Endothelial cell of umbilical vein (primary cell): Measurements from ENCODE around the gene GNAI1. TPM values are rescaled to one million over a fixed set of nuclear protein-coding genes. Genes with fewer than 3 reads are reported as not detected.

Source experiments
- BruUV-seq: library from RNA; stranded (reverse); fragments of 400-500 nt; replicated peaks from 2 replicates; lab custom pipeline; 2021; lab: Mats Ljungman, UMichigan
- CTCF ChIA-PET: fragments of 300-600, 350-600 bp; sonication (Branson Sonifier 250); formaldehyde crosslinking; loops from one replicate; lab custom pipeline; 2021; ENCODE audit warnings: antibody characterized with exemption, inconsistent platforms; lab: Charles Lee
- POLR2A ChIA-PET: fragments of 300-600, 350-600 bp; sonication (Branson Sonifier 250); formaldehyde crosslinking; loops from one replicate; lab custom pipeline; 2021; ENCODE audit warnings: antibody characterized with exemption, inconsistent platforms; lab: Charles Lee
- DNase-seq: peaks from one replicate; pipeline ENCODE4 v3.0.0-alpha.2; 2011; ENCODE audit warnings: low read depth, low spot score
- FAIRE-seq: peaks from 2 replicates; lab custom pipeline; 2011; peaks lifted over from hg19 to GRCh38; lab: Jason Lieb, UNC
- H2AFZ ChIP-seq: 2 replicates; pipeline ENCODE4 v1.6.0; 2012; ENCODE audit warnings: low read depth, low read length, control low read depth, inconsistent platforms
- H3K27ac ChIP-seq: 2 replicates; pipeline ENCODE4 v1.5.1; 2011; ENCODE audit warnings: low read depth, mild to moderate bottlenecking, control low read depth, low read length, moderate library complexity; ENCODE audit not compliant: insufficient read depth
- H3K27me3 ChIP-seq, 2 experiments: 2 replicates each; pipeline versions ENCODE4 v1.6.0 to v1.6.1; 2011; ENCODE audit warnings: low read length in 2 of 2, mixed read lengths in 1 of 2; ENCODE audit not compliant: control insufficient read depth in 2 of 2, insufficient read depth in 2 of 2
- H3K36me3 ChIP-seq, 2 experiments: 2 replicates in 1 of 2; 3 replicates in 1 of 2; pipeline ENCODE4 v1.5.1; 2011; ENCODE audit warnings: low read length in 2 of 2, mild to moderate bottlenecking in 1 of 2, moderate library complexity in 1 of 2; ENCODE audit not compliant: control insufficient read depth in 2 of 2, insufficient read depth in 2 of 2; ENCODE audit errors: extremely low read depth in 1 of 2
- H3K4me1 ChIP-seq: 3 replicates; pipeline ENCODE4 v1.5.1; 2011; ENCODE audit warnings: mild to moderate bottlenecking, low read length; ENCODE audit not compliant: control insufficient read depth, insufficient read depth; ENCODE audit errors: extremely low read depth
- H3K4me2 ChIP-seq: 2 replicates; pipeline ENCODE4 v1.6.1; 2011; ENCODE audit warnings: low read length, control low read depth, mixed read lengths; ENCODE audit not compliant: insufficient read depth
- H3K4me3 ChIP-seq, 3 experiments: fragments of 200-600 bp in 1 of 3; sonication (generic), shearing (Covaris generic) in 1 of 3; replicated peaks in 1 of 3; 2 replicates each; pipeline ENCODE4 v1.5.1; 2011 to 2016; ENCODE audit warnings: control low read depth in 3 of 3, low read length in 3 of 3, mild to moderate bottlenecking in 2 of 3, inconsistent platforms in 1 of 3, low read depth in 1 of 3, moderate library complexity in 1 of 3; ENCODE audit not compliant: insufficient read depth in 1 of 3
- H3K79me2 ChIP-seq: 2 replicates; pipeline ENCODE4 v1.6.0; 2012; ENCODE audit warnings: low read length, inconsistent platforms; ENCODE audit not compliant: control insufficient read depth, insufficient read depth
- H3K9ac ChIP-seq: replicated peaks from 2 replicates; pipeline ENCODE3; 2011; ENCODE audit warnings: low read length, control low read depth; ENCODE audit not compliant: insufficient read depth; ENCODE audit errors: extremely low read depth
- H3K9me1 ChIP-seq: replicated peaks from 3 replicates; pipeline ENCODE4 v1.6.0; 2011; ENCODE audit warnings: mild to moderate bottlenecking, low read length; ENCODE audit not compliant: control insufficient read depth, insufficient read depth; ENCODE audit errors: extremely low read depth
- H3K9me3 ChIP-seq: replicated peaks from 2 replicates; pipeline ENCODE4 v1.5.1; 2012; ENCODE audit warnings: low read length, inconsistent platforms; ENCODE audit not compliant: control insufficient read depth, insufficient read depth
- H4K20me1 ChIP-seq: replicated peaks from 2 replicates; pipeline ENCODE3; 2011; ENCODE audit warnings: mild to moderate bottlenecking, low read length; ENCODE audit not compliant: control insufficient read depth, insufficient read depth; ENCODE audit errors: extremely low read depth
- CTCF ChIP-seq, 2 donors: IDR thresholded peaks; 1 replicate in 1 of 2; 2 replicates in 1 of 2; pipeline ENCODE4 v1.5.1; 2011; ENCODE audit warnings: low read length in 2 of 2, mild to moderate bottlenecking in 2 of 2, moderate library complexity in 2 of 2, control low read depth in 1 of 2, inconsistent platforms in 1 of 2, low read depth in 1 of 2; ENCODE audit not compliant: insufficient read depth in 1 of 2; ENCODE audit errors: extremely low read depth in 1 of 2
- EZH2 ChIP-seq: IDR thresholded peaks from 2 replicates; pipeline ENCODE4 v1.6.1; 2012; ENCODE audit warnings: borderline replicate concordance, low read depth, mild to moderate bottlenecking, moderate library complexity, low read length, inconsistent platforms; ENCODE audit not compliant: severe bottlenecking
- FOS ChIP-seq: IDR thresholded peaks from 2 replicates; pipeline ENCODE4 v1.6.1; 2011; ENCODE audit warnings: mild to moderate bottlenecking, low read length, moderate library complexity, borderline replicate concordance; ENCODE audit not compliant: insufficient read depth
- GATA2 ChIP-seq: IDR thresholded peaks from 2 replicates; pipeline ENCODE4 v1.7.0; 2011; ENCODE audit warnings: low read depth, mild to moderate bottlenecking, moderate library complexity, mixed read lengths, low read length; ENCODE audit not compliant: insufficient read length, insufficient read depth
- MYC ChIP-seq: IDR thresholded peaks from one replicate; pipeline ENCODE4 v1.6.1; 2011; ENCODE audit warnings: mild to moderate bottlenecking, low read depth, low read length
- POLR2A ChIP-seq: IDR thresholded peaks from 2 replicates; pipeline ENCODE4 v1.6.1; 2012; ENCODE audit warnings: low read depth, mild to moderate bottlenecking, control low read depth, low read length
- POLR2AphosphoS5 ChIP-seq: IDR thresholded peaks from 2 replicates; pipeline ENCODE4 v1.6.1; 2012; ENCODE audit warnings: low read depth, mild to moderate bottlenecking, control low read depth, low read length, moderate library complexity; ENCODE audit not compliant: insufficient read depth
- dilution Hi-C: fragments of 300-500 bp; cut with MboI; formaldehyde crosslinking; loops from one replicate; pipeline ENCODE4 v1.15.0; 2019; ENCODE audit warnings: low sequenced_read_pairs; ENCODE audit not compliant: extremely low pct_ligation_motif_present
- intact Hi-C: fragments of 100-400 bp; cut with micrococcal nuclease; formaldehyde crosslinking; loops from one replicate; pipeline ENCODE4 v1.10.0; 2022
- polyA plus RNA-seq, 4 experiments: library from polyadenylated mRNA; depleted of rRNA in 3 of 4; stranded (reverse) in 3 of 4; unstranded in 1 of 4; fragments of >200 nt; gene quantifications; 2 replicates each; pipeline versions ENCODE4 v1.2.1 to v1.2.3, GENCODE V29; 2011 to 2012; ENCODE audit warnings: missing spikeins in 1 of 4
- total RNA-seq: library from RNA; stranded (reverse); gene quantifications from 2 replicates; pipeline ENCODE4 v1.2.3, GENCODE V29; 2021
- TF ChIP-seq, protein P1 (sequence below): IDR thresholded peaks from 2 replicates; pipeline ENCODE4 v1.6.1; 2011; ENCODE audit not compliant: insufficient read depth, insufficient read length

GNAI1 gene
- total and polyA plus RNA-seq, 2 donors (not counting 3 experiments of a cell fraction or from before 2014, with no cell fraction given) = 7.5 to 15.0 TPM

- ChIA-PET POLR2A (no interaction called here), CTCF (no interaction called here)
- Histone ChIP-seq H3K36me3 (no peaks in the 10 kb centered on the region), H3K27me3 (no peaks in the 10 kb centered on the region), H3K27ac (no peak overlapping the region), H3K4me1 (peaks cover 3% of the 10 kb centered on the region), H3K9me3 (no peaks in the 10 kb centered on the region), H4K20me1 (no peaks in the 10 kb centered on the region), H3K4me2 (no peak overlapping the region), H3K9me1 (no peaks in the 10 kb centered on the region), H3K9ac (no peak overlapping the region), H2AFZ (no peak overlapping the region), H3K4me3 (no peak overlapping the region), H3K79me2 (peaks cover 2% of the 10 kb centered on the region)
- no peak for DNase-seq
- no peak for FAIRE-seq
- dilution Hi-C loops = no loop called here
- no TSS peak for BruUV-seq
- intact Hi-C loops = no loop called here
- TF ChIP-seq MYC (no peak), CTCF (IDR thresholded peaks at IDR 0.05; ENCODE audit: extremely low read depth in 1 of 2, insufficient read depth in 1 of 2, low read depth in 1 of 2, low read length in 2 of 2) (no peak), EZH2 (no peak), FOS (no peak), POLR2A (no peak), POLR2AphosphoS5 (no peak), GATA2 (no peak)
- TF ChIP-seq, protein P1, sequence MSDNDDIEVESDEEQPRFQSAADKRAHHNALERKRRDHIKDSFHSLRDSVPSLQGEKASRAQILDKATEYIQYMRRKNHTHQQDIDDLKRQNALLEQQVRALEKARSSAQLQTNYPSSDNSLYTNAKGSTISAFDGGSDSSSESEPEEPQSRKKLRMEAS = no peak
These were observed 49.5 kb downstream of the GNAI1 start for GRCh38 chr7:80183900-80184685.
